ENCODE results near the gene CKS1B. TPM values are rescaled to one million over a fixed set of nuclear protein-coding genes. Genes with fewer than 3 reads are reported as not detected.

The CKS1B gene
- polyA plus RNA-seq, 1 donor = 110 TPM

Other genes with a start within 250 kb of the CKS1B start
- 2.3 TPM for gene KCNN3, start 104.4 kb upstream of the CKS1B start, polyA plus RNA-seq (ENCODE audit: insufficient read length)
- 34.9 TPM for gene PMVK, start 38.0 kb upstream of the CKS1B start, polyA plus RNA-seq (ENCODE audit: insufficient read length)
- 59.6 TPM for gene PBXIP1, start 18.6 kb upstream of the CKS1B start, polyA plus RNA-seq (ENCODE audit: insufficient read length)
- gene PYGO2, start 12.9 kb upstream of the CKS1B start, polyA plus RNA-seq (ENCODE audit: insufficient read length) = 42.6 TPM
- gene SHC1, start 3.9 kb upstream of the CKS1B start, polyA plus RNA-seq (ENCODE audit: insufficient read length) = 84.1 TPM
- gene FLAD1, start 8.7 kb downstream of the CKS1B start, polyA plus RNA-seq (ENCODE audit: insufficient read length) = 32.4 TPM
- gene LENEP, start 18.9 kb downstream of the CKS1B start, polyA plus RNA-seq (ENCODE audit: insufficient read length) = 0.93 TPM
- gene ZBTB7B, start 28.1 kb downstream of the CKS1B start, polyA plus RNA-seq (ENCODE audit: insufficient read length) = 11.5 TPM
- gene DCST2, start 59.1 kb downstream of the CKS1B start, polyA plus RNA-seq (ENCODE audit: insufficient read length) = 2.5 TPM
- 0.58 TPM for gene DCST1, start 59.1 kb downstream of the CKS1B start, polyA plus RNA-seq (ENCODE audit: insufficient read length)
- gene ADAM15, start 76.6 kb downstream of the CKS1B start, polyA plus RNA-seq (ENCODE audit: insufficient read length) = 41.9 TPM
- 20.2 TPM for gene EFNA4, start 89.1 kb downstream of the CKS1B start, polyA plus RNA-seq (ENCODE audit: insufficient read length)
- 6.1 TPM for gene EFNA3, start 104.2 kb downstream of the CKS1B start, polyA plus RNA-seq (ENCODE audit: insufficient read length)
- 56.0 TPM for gene EFNA1, start 153.2 kb downstream of the CKS1B start, polyA plus RNA-seq (ENCODE audit: insufficient read length)
- 57.8 TPM for gene SLC50A1, start 161.2 kb downstream of the CKS1B start, polyA plus RNA-seq (ENCODE audit: insufficient read length)
- 26.9 TPM for gene DPM3, start 165.8 kb downstream of the CKS1B start, polyA plus RNA-seq (ENCODE audit: insufficient read length)
- gene KRTCAP2, start 198.6 kb downstream of the CKS1B start, polyA plus RNA-seq (ENCODE audit: insufficient read length) = 134 TPM
- 4.4 TPM for gene TRIM46, start 199.2 kb downstream of the CKS1B start, polyA plus RNA-seq (ENCODE audit: insufficient read length)
- 49.6 TPM for gene THBS3, start 233.2 kb downstream of the CKS1B start, polyA plus RNA-seq (ENCODE audit: insufficient read length)
- gene MTX1, start 234.0 kb downstream of the CKS1B start, polyA plus RNA-seq (ENCODE audit: insufficient read length) = 40.7 TPM